Ascending aorta (tissue), 2 donors: ENCODE data around the gene DIP2A. TPM values are rescaled to one million over a fixed set of nuclear protein-coding genes. Genes with fewer than 3 reads are reported as not detected.

Source experiments
- DNase-seq, 2 donors: peaks; one replicate each; pipeline ENCODE4 v3.0.0-alpha.2; 2019; ENCODE audit warnings: low spot score in 2 of 2
- H3K27ac ChIP-seq, 2 donors: fragments of 200-600 bp; sonication (generic); one replicate each; pipeline ENCODE4 v1.5.1; 2016 to 2017; ENCODE audit warnings: mild to moderate bottlenecking in 1 of 2
- H3K27me3 ChIP-seq: fragments of 200-600 bp; sonication (generic); one replicate; pipeline ENCODE4 v1.5.1; 2017
- H3K36me3 ChIP-seq, 2 donors: fragments of 200-600 bp; sonication (generic); one replicate each; pipeline ENCODE4 v1.5.1; 2016
- H3K4me1 ChIP-seq, 2 donors: fragments of 200-600 bp; sonication (generic); one replicate each; pipeline ENCODE4 v1.5.1; 2016 to 2017; ENCODE audit warnings: mild to moderate bottlenecking in 1 of 2
- H3K4me3 ChIP-seq, 2 donors: fragments of 200-600 bp; sonication (generic); one replicate each; pipeline ENCODE4 v1.5.1; 2016 to 2017; ENCODE audit warnings: mild to moderate bottlenecking in 1 of 2
- H3K9me3 ChIP-seq, 2 donors: fragments of 200-600 bp; sonication (generic); one replicate each; pipeline ENCODE4 v1.5.1; 2016
- intact Hi-C: fragments of 100-400 bp; cut with DNase I; formaldehyde crosslinking; loops from one replicate; pipeline ENCODE4 v1.15.1; 2023
- total RNA-seq: library from RNA; depleted of rRNA; stranded (reverse); fragments of >200 nt; gene quantifications from one replicate; pipeline ENCODE4 v1.1.0, GENCODE V29; 2016
- TF ChIP-seq, protein P1 (sequence below), 3 experiments: fragments of 200-600 bp in 2 of 3; fragments of 450-650 bp in 1 of 3; sonication (generic) in 2 of 3; IDR thresholded peaks; one replicate each; pipeline ENCODE4 v1.5.1; 2016 to 2019; ENCODE audit warnings: antibody characterized with exemption in 3 of 3, mild to moderate bottlenecking in 1 of 3, moderate library complexity in 1 of 3

DIP2A gene
- total RNA-seq, 1 donor from 2014 or later = 72.8 TPM

GRCh38 chr21:46426313-46427046 is 32.2 kb upstream of the DIP2A start:
- no peaks in the 10 kb centered on the region for H3K4me1 ChIP-seq
- no peak for DNase-seq
- no peak overlapping the region for H3K27ac ChIP-seq
- H3K36me3 ChIP-seq = peaks cover 50 to 77% of the 10 kb centered on the region in 2 donors
- TF ChIP-seq, protein P1, sequence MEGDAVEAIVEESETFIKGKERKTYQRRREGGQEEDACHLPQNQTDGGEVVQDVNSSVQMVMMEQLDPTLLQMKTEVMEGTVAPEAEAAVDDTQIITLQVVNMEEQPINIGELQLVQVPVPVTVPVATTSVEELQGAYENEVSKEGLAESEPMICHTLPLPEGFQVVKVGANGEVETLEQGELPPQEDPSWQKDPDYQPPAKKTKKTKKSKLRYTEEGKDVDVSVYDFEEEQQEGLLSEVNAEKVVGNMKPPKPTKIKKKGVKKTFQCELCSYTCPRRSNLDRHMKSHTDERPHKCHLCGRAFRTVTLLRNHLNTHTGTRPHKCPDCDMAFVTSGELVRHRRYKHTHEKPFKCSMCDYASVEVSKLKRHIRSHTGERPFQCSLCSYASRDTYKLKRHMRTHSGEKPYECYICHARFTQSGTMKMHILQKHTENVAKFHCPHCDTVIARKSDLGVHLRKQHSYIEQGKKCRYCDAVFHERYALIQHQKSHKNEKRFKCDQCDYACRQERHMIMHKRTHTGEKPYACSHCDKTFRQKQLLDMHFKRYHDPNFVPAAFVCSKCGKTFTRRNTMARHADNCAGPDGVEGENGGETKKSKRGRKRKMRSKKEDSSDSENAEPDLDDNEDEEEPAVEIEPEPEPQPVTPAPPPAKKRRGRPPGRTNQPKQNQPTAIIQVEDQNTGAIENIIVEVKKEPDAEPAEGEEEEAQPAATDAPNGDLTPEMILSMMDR (IDR thresholded peaks at IDR 0.05) = no peak
- H3K9me3 ChIP-seq = no peaks in the 10 kb centered on the region
- intact Hi-C loops = no loop called here
- H3K4me3 ChIP-seq = no peak overlapping the region
- no peaks in the 10 kb centered on the region for H3K27me3 ChIP-seq

- Histone ChIP-seq H3K4me1 (no peaks in the 10 kb centered on the region), H3K36me3 (peaks cover 54 to 77% of the 10 kb centered on the region in 2 donors), H3K4me3 (no peak overlapping the region), H3K9me3 (no peaks in the 10 kb centered on the region), H3K27me3 (no peaks in the 10 kb centered on the region), H3K27ac (no peak overlapping the region)
- no peak for DNase-seq
- intact Hi-C loops = no loop called here
- TF ChIP-seq, protein P1 (IDR thresholded peaks at IDR 0.05) = no peak
Observed at GRCh38 chr21:46427516-46427915, 31.2 kb upstream of the DIP2A start.

GRCh38 chr21:46428286-46428685 is 30.4 kb upstream of the DIP2A start:
- H3K27ac ChIP-seq = no peak overlapping the region
- H3K36me3 ChIP-seq = peaks cover 58 to 75% of the 10 kb centered on the region in 2 donors
- no peaks in the 10 kb centered on the region for H3K27me3 ChIP-seq
- H3K9me3 ChIP-seq = no peaks in the 10 kb centered on the region
- TF ChIP-seq, protein P1 (IDR thresholded peaks at IDR 0.05) = no peak
- DNase-seq = no peak
- H3K4me3 ChIP-seq = no peak overlapping the region
- no peaks in the 10 kb centered on the region for H3K4me1 ChIP-seq
- intact Hi-C loops = no loop called here

GRCh38 chr21:46428987-46429710 is 29.5 kb upstream of the DIP2A start:
- H3K9me3 ChIP-seq = no peaks in the 10 kb centered on the region
- intact Hi-C loops = no loop called here
- H3K4me3 ChIP-seq = no peak overlapping the region
- DNase-seq = no peak
- TF ChIP-seq, protein P1 (IDR thresholded peaks at IDR 0.05) = no peak
- no peak overlapping the region for H3K27ac ChIP-seq
- no peaks in the 10 kb centered on the region for H3K4me1 ChIP-seq
- H3K27me3 ChIP-seq = no peaks in the 10 kb centered on the region
- peaks cover 58 to 75% of the 10 kb centered on the region in 2 donors for H3K36me3 ChIP-seq

DNA sequence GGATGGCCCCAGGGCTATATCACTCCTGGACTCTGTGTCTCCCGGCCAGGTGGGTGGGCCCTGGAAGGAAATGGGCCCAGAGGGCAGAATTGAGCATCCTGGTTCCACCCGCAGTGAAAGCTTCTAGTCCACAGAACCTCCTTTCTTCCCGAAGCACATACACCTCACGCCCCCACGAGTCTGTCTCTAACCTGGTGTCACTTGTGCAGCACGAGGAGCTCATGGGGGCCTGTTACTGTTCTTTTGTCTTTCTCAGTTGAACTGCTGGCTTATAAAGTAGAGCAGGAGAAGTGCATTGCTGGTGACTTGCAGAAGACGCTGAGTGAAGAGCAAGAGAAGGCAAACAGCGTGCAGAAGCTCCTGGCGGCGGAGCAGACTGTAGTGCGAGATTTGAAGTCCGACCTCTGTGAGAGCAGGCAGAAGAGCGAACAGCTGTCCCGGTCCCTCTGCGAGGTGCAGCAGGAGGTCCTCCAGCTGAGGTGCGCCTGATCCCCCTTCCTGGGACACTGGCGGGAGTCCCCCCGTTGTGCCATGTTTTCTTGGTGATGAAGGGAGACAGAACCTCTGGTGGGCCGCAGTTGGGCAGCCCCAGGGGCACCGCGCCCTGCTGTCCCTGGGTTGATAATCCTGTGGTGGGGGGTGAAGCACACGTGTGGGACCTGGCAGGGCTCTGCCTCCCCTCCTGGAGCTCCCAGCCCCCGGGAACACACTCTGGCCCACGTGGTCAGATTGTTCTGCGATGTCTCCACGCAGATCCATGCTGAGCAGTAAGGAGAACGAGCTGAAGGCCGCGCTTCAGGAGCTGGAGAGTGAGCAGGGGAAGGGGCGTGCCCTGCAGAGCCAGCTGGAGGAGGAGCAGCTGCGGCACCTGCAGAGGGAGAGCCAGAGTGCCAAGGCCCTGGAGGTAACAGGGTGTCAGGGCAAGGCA is 28.7 kb upstream of the DIP2A start:
- DNase-seq = no peak
- Histone ChIP-seq H3K27me3 (no peaks in the 10 kb centered on the region), H3K4me1 (no peaks in the 10 kb centered on the region), H3K9me3 (no peaks in the 10 kb centered on the region), H3K4me3 (no peak overlapping the region), H3K27ac (no peak overlapping the region), H3K36me3 (peaks cover 65 to 76% of the 10 kb centered on the region in 2 donors)
- intact Hi-C loops = no loop called here
- TF ChIP-seq, protein P1 (IDR thresholded peaks at IDR 0.05) = no peak
